ENCODE measurements around the gene ERG28.

DNA sequence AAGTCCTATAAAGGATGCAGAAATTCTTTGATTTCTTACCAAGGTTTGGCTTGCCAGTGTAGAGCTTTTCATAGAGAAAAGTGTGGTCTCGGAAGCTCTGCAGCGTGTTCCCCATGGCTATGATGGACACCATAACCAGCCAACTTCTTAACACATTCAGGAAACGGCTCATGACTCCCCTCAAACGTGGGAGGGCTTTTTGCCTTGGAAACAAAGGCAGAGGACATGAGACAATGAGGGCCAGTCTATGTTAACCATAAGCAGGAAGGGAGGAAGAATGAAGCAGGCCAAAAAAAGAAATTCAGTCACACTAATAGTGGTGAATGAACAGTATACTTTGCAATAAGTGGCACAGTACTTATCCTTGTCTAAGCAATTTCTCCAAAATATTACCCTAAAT, 3.3 kb downstream of the ERG28 start:
- no peak for TF ChIP-seq CTCF (conservative IDR thresholded peaks at IDR 0.05; ENCODE audit: low read depth, low read length)
- no peak for TF ChIP-seq EZH2 (IDR thresholded peaks at IDR 0.05; ENCODE audit: borderline replicate concordance, low read depth, low read length, poor library complexity, severe bottlenecking)

All from A673 (cell line).